Endothelial cell of umbilical vein (primary cell): Measurements from ENCODE around the gene CTBP1.

ENCODE experiments used
- CTCF ChIP-seq, 2 donors: IDR thresholded peaks; 1 replicate in 1 of 2; 2 replicates in 1 of 2; pipeline ENCODE4 v1.5.1; 2011; ENCODE audit warnings: low read length in 2 of 2, mild to moderate bottlenecking in 2 of 2, moderate library complexity in 2 of 2, control low read depth in 1 of 2, inconsistent platforms in 1 of 2, low read depth in 1 of 2; ENCODE audit not compliant: insufficient read depth in 1 of 2; ENCODE audit errors: extremely low read depth in 1 of 2
- JUN ChIP-seq: IDR thresholded peaks from 2 replicates; pipeline ENCODE4 v1.6.1; 2011; ENCODE audit warnings: borderline replicate concordance, low read depth; ENCODE audit not compliant: insufficient read length, insufficient read depth
- MAX ChIP-seq: IDR thresholded peaks from 2 replicates; pipeline ENCODE4 v1.6.1; 2011; ENCODE audit not compliant: insufficient read depth, insufficient read length

GRCh38 chr4:1255699-1256098 is 6.8 kb upstream of the CTBP1 start:
- TF ChIP-seq CTCF (IDR thresholded peaks at IDR 0.05; ENCODE audit: extremely low read depth in 1 of 2, insufficient read depth in 1 of 2, low read depth in 1 of 2, low read length in 2 of 2): no peak
- TF ChIP-seq MAX: no peak
- TF ChIP-seq JUN: no peak
